IMR-90 (cell line): ENCODE measurements around the gene CPSF4. TPM values are rescaled to one million over a fixed set of nuclear protein-coding genes. Genes with fewer than 3 reads are reported as not detected.

ENCODE experiments used
- ATAC-seq: fragments of 200-7000 bp; cut with Tn5 transposase; 2 replicates; pipeline ENCODE4 v1.9.1; 2020; ENCODE audit warnings: low read depth, mild to moderate bottlenecking, moderate library complexity
- BruUV-seq: library from RNA; stranded (reverse); fragments of 400-500 nt; replicated peaks from 2 replicates; lab custom pipeline; 2021; lab: Mats Ljungman, UMichigan
- CTCF ChIA-PET: fragments of 300-600 bp; formaldehyde crosslinking; extraction: SDS; loops from one replicate; lab custom pipeline; 2021; ENCODE audit warnings: antibody characterized with exemption; lab: Yijun Ruan, JAX
- POLR2A ChIA-PET: fragments of 300-600 bp; sonication (Branson Sonifier 250); formaldehyde crosslinking; loops from one replicate; lab custom pipeline; 2022; ENCODE audit warnings: antibody characterized with exemption; ENCODE audit not compliant: unreplicated experiment; lab: Charles Lee
- DNase-seq: peaks from one replicate; pipeline ENCODE4 v3.0.0; 2013
- H2AFZ ChIP-seq: replicated peaks from 2 replicates; pipeline ENCODE3; 2013; ENCODE audit warnings: low read length, mild to moderate bottlenecking; ENCODE audit not compliant: poor library complexity
- H2AK5ac ChIP-seq: 2 replicates; pipeline ENCODE4 v1.6.1; 2013; ENCODE audit warnings: low read depth, low read length, inconsistent platforms
- H2AK9ac ChIP-seq: replicated peaks from 2 replicates; pipeline ENCODE3; 2013; ENCODE audit warnings: mild to moderate bottlenecking, low read depth, low read length, moderate library complexity; ENCODE audit not compliant: poor library complexity
- H2BK120ac ChIP-seq: 2 replicates; pipeline ENCODE4 v1.6.1; 2013; ENCODE audit warnings: low read depth, low read length, inconsistent platforms
- H2BK15ac ChIP-seq: 3 replicates; pipeline ENCODE4 v1.6.1; 2013; ENCODE audit warnings: low read depth, low read length, inconsistent platforms
- H2BK20ac ChIP-seq: 2 replicates; pipeline ENCODE4 v1.6.1; 2013; ENCODE audit warnings: low read depth, mild to moderate bottlenecking, inconsistent platforms, low read length, moderate library complexity
- H2BK5ac ChIP-seq: 2 replicates; pipeline ENCODE4 v1.6.1; 2013; ENCODE audit warnings: mild to moderate bottlenecking, low read depth, low read length, inconsistent platforms; ENCODE audit not compliant: poor library complexity, severe bottlenecking
- H3K14ac ChIP-seq: replicated peaks from 2 replicates; pipeline ENCODE4 v1.6.1; 2013; ENCODE audit warnings: low read depth, low read length, inconsistent platforms
- H3K18ac ChIP-seq: 2 replicates; pipeline ENCODE4 v1.6.1; 2013; ENCODE audit warnings: low read depth, low read length, control low read depth
- H3K23ac ChIP-seq: 2 replicates; pipeline ENCODE4 v1.6.1; 2013; ENCODE audit warnings: low read depth, low read length, inconsistent platforms
- H3K27ac ChIP-seq: 2 replicates; pipeline ENCODE4 v1.5.1; 2013; ENCODE audit warnings: mild to moderate bottlenecking, control low read depth, low read length; ENCODE audit not compliant: insufficient read depth
- H3K27me3 ChIP-seq: 2 replicates; pipeline ENCODE4 v1.6.1; 2013; ENCODE audit warnings: low read length; ENCODE audit not compliant: control insufficient read depth, insufficient read depth
- H3K36me3 ChIP-seq: 2 replicates; pipeline ENCODE4 v1.6.1; 2013; ENCODE audit warnings: low read length, mixed read lengths; ENCODE audit not compliant: control insufficient read depth, insufficient read depth
- H3K4ac ChIP-seq: 2 replicates; pipeline ENCODE4 v1.6.1; 2013; ENCODE audit warnings: low read depth, low read length, inconsistent platforms
- H3K4me1 ChIP-seq: 2 replicates; pipeline ENCODE4 v1.6.1; 2013; ENCODE audit warnings: low read length, mixed read lengths; ENCODE audit not compliant: control insufficient read depth, insufficient read depth
- H3K4me2 ChIP-seq: 2 replicates; pipeline ENCODE4 v1.6.1; 2013; ENCODE audit warnings: low read depth, mild to moderate bottlenecking, control low read depth, low read length, moderate library complexity
- H3K4me3 ChIP-seq: 2 replicates; pipeline ENCODE4 v1.5.1; 2013; ENCODE audit warnings: low read depth, mild to moderate bottlenecking, control low read depth, low read length, moderate library complexity; ENCODE audit not compliant: insufficient read depth
- H3K56ac ChIP-seq: 2 replicates; pipeline ENCODE4 v1.6.1; 2013; ENCODE audit warnings: low read length, inconsistent platforms; ENCODE audit not compliant: insufficient read depth; ENCODE audit errors: extremely low read depth
- H3K79me1 ChIP-seq, 2 experiments: 2 replicates each; pipeline ENCODE4 v1.6.1; 2013; ENCODE audit warnings: low read length in 2 of 2, inconsistent platforms in 1 of 2, low read depth in 1 of 2
- H3K9ac ChIP-seq: 2 replicates; pipeline ENCODE4 v1.6.1; 2013; ENCODE audit warnings: low read depth, low read length, control low read depth
- H3K9me1 ChIP-seq: 2 replicates; pipeline ENCODE4 v1.6.1; 2013; ENCODE audit warnings: low read length, inconsistent platforms; ENCODE audit not compliant: insufficient read depth
- H3K9me3 ChIP-seq: 2 replicates; pipeline ENCODE4 v1.6.1; 2013; ENCODE audit warnings: low read length; ENCODE audit not compliant: control insufficient read depth, insufficient read depth
- H4K20me1 ChIP-seq: 2 replicates; pipeline ENCODE4 v1.6.1; 2013; ENCODE audit warnings: low read length, inconsistent platforms; ENCODE audit not compliant: insufficient read depth
- H4K5ac ChIP-seq: 2 replicates; pipeline ENCODE4 v1.6.1; 2013; ENCODE audit warnings: mild to moderate bottlenecking, low read depth, low read length, control low read depth
- H4K8ac ChIP-seq, 2 experiments: 2 replicates each; pipeline ENCODE4 v1.6.1; 2013; ENCODE audit warnings: low read depth in 2 of 2, low read length in 2 of 2, control low read depth in 1 of 2, inconsistent platforms in 1 of 2
- H4K91ac ChIP-seq: 2 replicates; pipeline ENCODE4 v1.6.1; 2013; ENCODE audit warnings: low read depth, low read length, inconsistent platforms; ENCODE audit not compliant: insufficient read depth
- BHLHE40 ChIP-seq: fragments of 150-350 bp; IDR thresholded peaks from 2 replicates; pipeline ENCODE4 v1.6.1; 2016; ENCODE audit warnings: mild to moderate bottlenecking, low read depth, low read length
- CEBPB ChIP-seq: IDR thresholded peaks from 2 replicates; pipeline ENCODE4 v1.6.1; 2012; ENCODE audit warnings: low read depth, low read length, improper control_type of control experiment
- CHD1 ChIP-seq: IDR thresholded peaks from 2 replicates; pipeline ENCODE4 v1.6.1; 2012; ENCODE audit warnings: low read depth, low read length, improper control_type of control experiment
- FOS ChIP-seq: fragments of 150-350 bp; IDR thresholded peaks from 2 replicates; pipeline ENCODE4 v1.6.1; 2016; ENCODE audit warnings: low read depth, low read length
- MAFK ChIP-seq: IDR thresholded peaks from 2 replicates; pipeline ENCODE4 v1.6.1; 2012; ENCODE audit warnings: low read depth, low read length, improper control_type of control experiment
- MAZ ChIP-seq: IDR thresholded peaks from 2 replicates; pipeline ENCODE4 v1.6.1; 2012; ENCODE audit warnings: low read depth, mild to moderate bottlenecking, low read length, improper control_type of control experiment, moderate library complexity, borderline replicate concordance
- MXI1 ChIP-seq: IDR thresholded peaks from 2 replicates; pipeline ENCODE4 v1.6.1; 2012; ENCODE audit warnings: low read depth, mild to moderate bottlenecking, low read length, moderate library complexity, borderline replicate concordance
- POLR2A ChIP-seq: IDR thresholded peaks from 2 replicates; pipeline ENCODE4 v1.6.1; 2012; ENCODE audit warnings: mild to moderate bottlenecking, low read depth, low read length
- RAD21 ChIP-seq: IDR thresholded peaks from 2 replicates; pipeline ENCODE4 v1.6.1; 2012; ENCODE audit warnings: low read length, improper control_type of control experiment
- RCOR1 ChIP-seq: IDR thresholded peaks from 2 replicates; pipeline ENCODE4 v1.6.1; 2012; ENCODE audit warnings: mild to moderate bottlenecking, low read length, improper control_type of control experiment; ENCODE audit not compliant: insufficient replicate concordance
- RFX5 ChIP-seq: IDR thresholded peaks from 2 replicates; pipeline ENCODE4 v1.8.0; 2012; ENCODE audit warnings: low read depth, mild to moderate bottlenecking, low read length, moderate library complexity
- SMC3 ChIP-seq: fragments of 150-350 bp; IDR thresholded peaks from 2 replicates; pipeline ENCODE4 v1.6.1; 2016; ENCODE audit warnings: low read depth, mild to moderate bottlenecking, antibody characterized with exemption, low read length, moderate library complexity
- WGBS, 2 experiments: methylation state at CpG; one replicate each; pipeline versions ENCODE4 v1.1.5 to v1.1.7; 2013; ENCODE audit warnings: missing lambda C conversion rate in 2 of 2; ENCODE audit not compliant: insufficient read length in 1 of 2; ENCODE audit errors: extremely low coverage in 2 of 2; 5-methylcytosine and 5-hydroxymethylcytosine counted together
- dilution Hi-C: fragments of 300-500 bp; cut with HindIII; formaldehyde crosslinking; loops from one replicate; pipeline ENCODE4 v1.14.3; 2018; ENCODE audit warnings: low sequenced_read_pairs; ENCODE audit not compliant: unreplicated experiment
- in situ Hi-C: fragments of 300-500 bp; cut with MboI; formaldehyde crosslinking; loops from 3 replicates; pipeline ENCODE4 v1.14.3; 2019; ENCODE audit warnings: low sequenced_read_pairs, inconsistent platforms, mixed read lengths
- intact Hi-C: fragments of 100-400 bp; cut with micrococcal nuclease; formaldehyde crosslinking; loops from 2 replicates; pipeline ENCODE4 v1.10.0; 2022
- polyA plus RNA-seq, 3 experiments: library from polyadenylated mRNA; depleted of rRNA; stranded (reverse); fragments of >200 nt; gene quantifications; 2 replicates each; pipeline ENCODE4 v1.2.3, GENCODE V29; 2012; ENCODE audit warnings: low replicate concordance in 1 of 3
- total RNA-seq: library from RNA; depleted of rRNA; stranded (reverse); fragments of >200 nt; gene quantifications from 2 replicates; pipeline ENCODE4 v1.2.3, GENCODE V29; 2012
- TF ChIP-seq, protein P1 (sequence below): fragments of 150-350 bp; IDR thresholded peaks from 2 replicates; pipeline ENCODE4 v1.6.1; 2016; ENCODE audit warnings: low read depth, mild to moderate bottlenecking, low read length, moderate library complexity, borderline replicate concordance
- TF ChIP-seq, protein P2 (sequence below): fragments of 150-350 bp; IDR thresholded peaks from 2 replicates; pipeline ENCODE4 v1.6.1; 2017; ENCODE audit warnings: mild to moderate bottlenecking, antibody characterized with exemption, low read length, low read depth
- TF ChIP-seq, protein P3 (sequence below): conservative IDR thresholded peaks from 2 replicates; pipeline ENCODE4 v1.5.1; 2012; ENCODE audit warnings: mild to moderate bottlenecking, low read depth, low read length, improper control_type of control experiment

Gene CPSF4
- total and polyA plus RNA-seq, 2 of the 4 experiments (the other 2 are of a cell fraction): 23.8 to 44.9 TPM

DNA sequence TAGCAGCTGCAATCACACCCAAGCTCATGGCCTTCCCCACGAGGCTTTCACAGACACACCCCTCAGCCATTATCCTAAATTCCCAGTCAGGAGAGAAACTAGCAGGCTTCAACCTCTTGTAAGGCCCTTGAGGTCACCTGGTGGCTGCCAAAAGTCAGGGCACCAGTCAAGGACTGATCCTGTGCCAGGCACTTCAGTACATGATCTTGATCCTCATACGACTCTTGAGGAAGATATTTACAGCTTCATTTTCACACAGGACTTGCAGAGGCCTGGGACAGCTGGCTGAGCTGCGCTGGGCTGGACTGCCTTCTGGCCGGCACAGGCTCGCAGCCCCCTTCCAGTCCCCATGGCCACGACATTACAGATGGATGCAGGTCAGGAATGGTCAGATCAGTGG, 39.1 kb upstream of the CPSF4 start:
- intact Hi-C loops: no loop called here
- BruUV-seq: no TSS peak
- Histone ChIP-seq H2BK15ac (no peak overlapping the region), H3K4me1 (peaks cover 7% of the 10 kb centered on the region; the same call in 1 of the 2 replicates), H3K9ac (no peak overlapping the region), H3K36me3 (peaks cover 80% of the 10 kb centered on the region), H2AFZ (no peak overlapping the region), H4K8ac (no peak overlapping the region), H3K14ac (no peak overlapping the region), H4K91ac (no peak overlapping the region), H3K18ac (no peak overlapping the region), H3K56ac (no peak overlapping the region), H2BK120ac (no peak overlapping the region), H3K4ac (no peak overlapping the region), H2AK9ac (no peak overlapping the region), H3K23ac (no peak overlapping the region), H4K20me1 (peaks cover 71% of the 10 kb centered on the region), H3K27me3 (no peaks in the 10 kb centered on the region), H3K4me2 (no peak overlapping the region), H2AK5ac (no peak overlapping the region), H3K4me3 (no peak overlapping the region), H3K79me1 (peaks cover 20 to 65% of the 10 kb centered on the region in 2 experiments; a peak in 3 of 4 replicates), H4K5ac (no peak overlapping the region), H3K9me1 (peaks cover 4% of the 10 kb centered on the region), H3K27ac (no peak overlapping the region), H2BK5ac (no peak overlapping the region), H3K9me3 (no peaks in the 10 kb centered on the region), H2BK20ac (no peak overlapping the region)
- dilution Hi-C loops: no loop called here
- in situ Hi-C loops: no loop called here
- DNase-seq: no peak
- TF ChIP-seq SMC3 (no peak), POLR2A (no peak), BHLHE40 (no peak), MAZ (no peak), CEBPB (no peak), CHD1 (no peak), RCOR1 (no peak), RAD21 (no peak), FOS (no peak), RFX5 (no peak), MAFK (no peak), MXI1 (no peak)
- TF ChIP-seq, protein P1, sequence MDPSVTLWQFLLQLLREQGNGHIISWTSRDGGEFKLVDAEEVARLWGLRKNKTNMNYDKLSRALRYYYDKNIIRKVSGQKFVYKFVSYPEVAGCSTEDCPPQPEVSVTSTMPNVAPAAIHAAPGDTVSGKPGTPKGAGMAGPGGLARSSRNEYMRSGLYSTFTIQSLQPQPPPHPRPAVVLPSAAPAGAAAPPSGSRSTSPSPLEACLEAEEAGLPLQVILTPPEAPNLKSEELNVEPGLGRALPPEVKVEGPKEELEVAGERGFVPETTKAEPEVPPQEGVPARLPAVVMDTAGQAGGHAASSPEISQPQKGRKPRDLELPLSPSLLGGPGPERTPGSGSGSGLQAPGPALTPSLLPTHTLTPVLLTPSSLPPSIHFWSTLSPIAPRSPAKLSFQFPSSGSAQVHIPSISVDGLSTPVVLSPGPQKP: no peak
- TF ChIP-seq, protein P2, sequence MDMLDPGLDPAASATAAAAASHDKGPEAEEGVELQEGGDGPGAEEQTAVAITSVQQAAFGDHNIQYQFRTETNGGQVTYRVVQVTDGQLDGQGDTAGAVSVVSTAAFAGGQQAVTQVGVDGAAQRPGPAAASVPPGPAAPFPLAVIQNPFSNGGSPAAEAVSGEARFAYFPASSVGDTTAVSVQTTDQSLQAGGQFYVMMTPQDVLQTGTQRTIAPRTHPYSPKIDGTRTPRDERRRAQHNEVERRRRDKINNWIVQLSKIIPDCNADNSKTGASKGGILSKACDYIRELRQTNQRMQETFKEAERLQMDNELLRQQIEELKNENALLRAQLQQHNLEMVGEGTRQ: no peak
- TF ChIP-seq, protein P3, sequence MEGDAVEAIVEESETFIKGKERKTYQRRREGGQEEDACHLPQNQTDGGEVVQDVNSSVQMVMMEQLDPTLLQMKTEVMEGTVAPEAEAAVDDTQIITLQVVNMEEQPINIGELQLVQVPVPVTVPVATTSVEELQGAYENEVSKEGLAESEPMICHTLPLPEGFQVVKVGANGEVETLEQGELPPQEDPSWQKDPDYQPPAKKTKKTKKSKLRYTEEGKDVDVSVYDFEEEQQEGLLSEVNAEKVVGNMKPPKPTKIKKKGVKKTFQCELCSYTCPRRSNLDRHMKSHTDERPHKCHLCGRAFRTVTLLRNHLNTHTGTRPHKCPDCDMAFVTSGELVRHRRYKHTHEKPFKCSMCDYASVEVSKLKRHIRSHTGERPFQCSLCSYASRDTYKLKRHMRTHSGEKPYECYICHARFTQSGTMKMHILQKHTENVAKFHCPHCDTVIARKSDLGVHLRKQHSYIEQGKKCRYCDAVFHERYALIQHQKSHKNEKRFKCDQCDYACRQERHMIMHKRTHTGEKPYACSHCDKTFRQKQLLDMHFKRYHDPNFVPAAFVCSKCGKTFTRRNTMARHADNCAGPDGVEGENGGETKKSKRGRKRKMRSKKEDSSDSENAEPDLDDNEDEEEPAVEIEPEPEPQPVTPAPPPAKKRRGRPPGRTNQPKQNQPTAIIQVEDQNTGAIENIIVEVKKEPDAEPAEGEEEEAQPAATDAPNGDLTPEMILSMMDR: no peak
- no peak for ATAC-seq
- ChIA-PET CTCF (no interaction called here), POLR2A (no interaction called here)
- WGBS, 2 experiments: 80% methylated on average over 1 of the region's 6 CpGs; no CpG with 5 or more reads in 1 of the 2 experiments
